ENCODE measurements around the gene SAMD3. TPM values are rescaled to one million over a fixed set of nuclear protein-coding genes. Genes with fewer than 3 reads are reported as not detected.

Gene SAMD3
- total and polyA plus RNA-seq, 2 of the 13 experiments (the other 11 are each of a cell fraction or from before 2014, with no cell fraction given), result not detected

DNA sequence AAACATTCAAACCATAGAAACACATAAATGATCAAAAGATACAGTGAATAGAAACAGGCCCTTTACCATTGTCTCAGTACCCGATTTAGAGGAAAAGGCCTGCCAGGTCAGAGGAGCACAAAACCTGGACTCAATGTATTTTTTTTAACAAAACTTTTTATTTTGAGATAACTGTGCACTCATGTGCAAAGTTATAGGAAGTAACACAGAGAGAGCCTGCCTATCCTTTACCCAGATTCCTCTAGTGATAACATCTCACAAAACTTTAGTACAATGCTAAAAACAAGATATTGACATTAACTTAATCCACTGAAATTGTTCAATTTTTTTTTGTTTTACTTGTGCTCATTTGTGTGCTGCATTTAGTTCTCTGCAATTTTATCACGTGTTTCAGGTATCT lies 36.8 kb upstream of the SAMD3 start:
- under 1% methylated on average over 2 of the region's 2 CpGs for WGBS (ENCODE audit: low lambda C conversion rate)
- TF ChIP-seq ZSCAN12 (CRISPR knock-in tag; IDR thresholded peaks at IDR 0.05) (no peak), RFXAP (CRISPR knock-in tag; IDR thresholded peaks at IDR 0.05; ENCODE audit: borderline replicate concordance) (no peak), ATAD3A (CRISPR knock-in tag; IDR thresholded peaks at IDR 0.05) (no peak), ZNF383 (CRISPR knock-in tag; IDR thresholded peaks at IDR 0.05; ENCODE audit: borderline replicate concordance) (no peak), ZNF446 (CRISPR knock-in tag; IDR thresholded peaks at IDR 0.05) (no peak), ZNF230 (CRISPR knock-in tag; IDR thresholded peaks at IDR 0.05) (no peak), ZNF562 (CRISPR knock-in tag; IDR thresholded peaks at IDR 0.05; ENCODE audit: borderline replicate concordance) (no peak), ZNF619 (CRISPR knock-in tag; IDR thresholded peaks at IDR 0.05) (no peak), NR2C2 (CRISPR knock-in tag; IDR thresholded peaks at IDR 0.05; ENCODE audit: borderline replicate concordance) (no peak), JARID2 (CRISPR knock-in tag; IDR thresholded peaks at IDR 0.05; ENCODE audit: insufficient replicate concordance) (no peak), KLF9 (CRISPR knock-in tag; IDR thresholded peaks at IDR 0.05; ENCODE audit: low read depth) (no peak)
- TF ChIP-seq, protein P1, sequence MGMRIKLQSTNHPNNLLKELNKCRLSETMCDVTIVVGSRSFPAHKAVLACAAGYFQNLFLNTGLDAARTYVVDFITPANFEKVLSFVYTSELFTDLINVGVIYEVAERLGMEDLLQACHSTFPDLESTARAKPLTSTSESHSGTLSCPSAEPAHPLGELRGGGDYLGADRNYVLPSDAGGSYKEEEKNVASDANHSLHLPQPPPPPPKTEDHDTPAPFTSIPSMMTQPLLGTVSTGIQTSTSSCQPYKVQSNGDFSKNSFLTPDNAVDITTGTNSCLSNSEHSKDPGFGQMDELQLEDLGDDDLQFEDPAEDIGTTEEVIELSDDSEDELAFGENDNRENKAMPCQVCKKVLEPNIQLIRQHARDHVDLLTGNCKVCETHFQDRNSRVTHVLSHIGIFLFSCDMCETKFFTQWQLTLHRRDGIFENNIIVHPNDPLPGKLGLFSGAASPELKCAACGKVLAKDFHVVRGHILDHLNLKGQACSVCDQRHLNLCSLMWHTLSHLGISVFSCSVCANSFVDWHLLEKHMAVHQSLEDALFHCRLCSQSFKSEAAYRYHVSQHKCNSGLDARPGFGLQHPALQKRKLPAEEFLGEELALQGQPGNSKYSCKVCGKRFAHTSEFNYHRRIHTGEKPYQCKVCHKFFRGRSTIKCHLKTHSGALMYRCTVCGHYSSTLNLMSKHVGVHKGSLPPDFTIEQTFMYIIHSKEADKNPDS (CRISPR knock-in tag; IDR thresholded peaks at IDR 0.05), result no peak
- TF ChIP-seq, protein P2, sequence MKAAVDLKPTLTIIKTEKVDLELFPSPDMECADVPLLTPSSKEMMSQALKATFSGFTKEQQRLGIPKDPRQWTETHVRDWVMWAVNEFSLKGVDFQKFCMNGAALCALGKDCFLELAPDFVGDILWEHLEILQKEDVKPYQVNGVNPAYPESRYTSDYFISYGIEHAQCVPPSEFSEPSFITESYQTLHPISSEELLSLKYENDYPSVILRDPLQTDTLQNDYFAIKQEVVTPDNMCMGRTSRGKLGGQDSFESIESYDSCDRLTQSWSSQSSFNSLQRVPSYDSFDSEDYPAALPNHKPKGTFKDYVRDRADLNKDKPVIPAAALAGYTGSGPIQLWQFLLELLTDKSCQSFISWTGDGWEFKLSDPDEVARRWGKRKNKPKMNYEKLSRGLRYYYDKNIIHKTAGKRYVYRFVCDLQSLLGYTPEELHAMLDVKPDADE (CRISPR knock-in tag; IDR thresholded peaks at IDR 0.05), result no peak
- TF ChIP-seq, protein P3, sequence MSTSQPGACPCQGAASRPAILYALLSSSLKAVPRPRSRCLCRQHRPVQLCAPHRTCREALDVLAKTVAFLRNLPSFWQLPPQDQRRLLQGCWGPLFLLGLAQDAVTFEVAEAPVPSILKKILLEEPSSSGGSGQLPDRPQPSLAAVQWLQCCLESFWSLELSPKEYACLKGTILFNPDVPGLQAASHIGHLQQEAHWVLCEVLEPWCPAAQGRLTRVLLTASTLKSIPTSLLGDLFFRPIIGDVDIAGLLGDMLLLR (CRISPR knock-in tag; IDR thresholded peaks at IDR 0.05), result no peak
- TF ChIP-seq, protein P4, sequence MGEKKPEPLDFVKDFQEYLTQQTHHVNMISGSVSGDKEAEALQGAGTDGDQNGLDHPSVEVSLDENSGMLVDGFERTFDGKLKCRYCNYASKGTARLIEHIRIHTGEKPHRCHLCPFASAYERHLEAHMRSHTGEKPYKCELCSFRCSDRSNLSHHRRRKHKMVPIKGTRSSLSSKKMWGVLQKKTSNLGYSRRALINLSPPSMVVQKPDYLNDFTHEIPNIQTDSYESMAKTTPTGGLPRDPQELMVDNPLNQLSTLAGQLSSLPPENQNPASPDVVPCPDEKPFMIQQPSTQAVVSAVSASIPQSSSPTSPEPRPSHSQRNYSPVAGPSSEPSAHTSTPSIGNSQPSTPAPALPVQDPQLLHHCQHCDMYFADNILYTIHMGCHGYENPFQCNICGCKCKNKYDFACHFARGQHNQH (CRISPR knock-in tag; IDR thresholded peaks at IDR 0.05), result no peak
- TF ChIP-seq, protein P5, sequence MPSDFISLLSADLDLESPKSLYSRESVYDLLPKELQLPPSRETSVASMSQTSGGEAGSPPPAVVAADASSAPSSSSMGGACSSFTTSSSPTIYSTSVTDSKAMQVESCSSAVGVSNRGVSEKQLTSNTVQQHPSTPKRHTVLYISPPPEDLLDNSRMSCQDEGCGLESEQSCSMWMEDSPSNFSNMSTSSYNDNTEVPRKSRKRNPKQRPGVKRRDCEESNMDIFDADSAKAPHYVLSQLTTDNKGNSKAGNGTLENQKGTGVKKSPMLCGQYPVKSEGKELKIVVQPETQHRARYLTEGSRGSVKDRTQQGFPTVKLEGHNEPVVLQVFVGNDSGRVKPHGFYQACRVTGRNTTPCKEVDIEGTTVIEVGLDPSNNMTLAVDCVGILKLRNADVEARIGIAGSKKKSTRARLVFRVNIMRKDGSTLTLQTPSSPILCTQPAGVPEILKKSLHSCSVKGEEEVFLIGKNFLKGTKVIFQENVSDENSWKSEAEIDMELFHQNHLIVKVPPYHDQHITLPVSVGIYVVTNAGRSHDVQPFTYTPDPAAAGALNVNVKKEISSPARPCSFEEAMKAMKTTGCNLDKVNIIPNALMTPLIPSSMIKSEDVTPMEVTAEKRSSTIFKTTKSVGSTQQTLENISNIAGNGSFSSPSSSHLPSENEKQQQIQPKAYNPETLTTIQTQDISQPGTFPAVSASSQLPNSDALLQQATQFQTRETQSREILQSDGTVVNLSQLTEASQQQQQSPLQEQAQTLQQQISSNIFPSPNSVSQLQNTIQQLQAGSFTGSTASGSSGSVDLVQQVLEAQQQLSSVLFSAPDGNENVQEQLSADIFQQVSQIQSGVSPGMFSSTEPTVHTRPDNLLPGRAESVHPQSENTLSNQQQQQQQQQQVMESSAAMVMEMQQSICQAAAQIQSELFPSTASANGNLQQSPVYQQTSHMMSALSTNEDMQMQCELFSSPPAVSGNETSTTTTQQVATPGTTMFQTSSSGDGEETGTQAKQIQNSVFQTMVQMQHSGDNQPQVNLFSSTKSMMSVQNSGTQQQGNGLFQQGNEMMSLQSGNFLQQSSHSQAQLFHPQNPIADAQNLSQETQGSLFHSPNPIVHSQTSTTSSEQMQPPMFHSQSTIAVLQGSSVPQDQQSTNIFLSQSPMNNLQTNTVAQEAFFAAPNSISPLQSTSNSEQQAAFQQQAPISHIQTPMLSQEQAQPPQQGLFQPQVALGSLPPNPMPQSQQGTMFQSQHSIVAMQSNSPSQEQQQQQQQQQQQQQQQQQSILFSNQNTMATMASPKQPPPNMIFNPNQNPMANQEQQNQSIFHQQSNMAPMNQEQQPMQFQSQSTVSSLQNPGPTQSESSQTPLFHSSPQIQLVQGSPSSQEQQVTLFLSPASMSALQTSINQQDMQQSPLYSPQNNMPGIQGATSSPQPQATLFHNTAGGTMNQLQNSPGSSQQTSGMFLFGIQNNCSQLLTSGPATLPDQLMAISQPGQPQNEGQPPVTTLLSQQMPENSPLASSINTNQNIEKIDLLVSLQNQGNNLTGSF (CRISPR knock-in tag; IDR thresholded peaks at IDR 0.05), result no peak

More for the DNA sequence above, 36.8 kb upstream of the SAMD3 start:
- ATAC-seq (no peak), DNase-seq (ENCODE audit: low spot score) (no peak), FAIRE-seq (no peak)
- BruUV-seq (replicated peaks), result no TSS peak
- in situ Hi-C loops (cut with HindIII; ENCODE audit: extremely low pct_ligation_motif_present, low pct_unique_long_range_greater_than_20kb) (no loop called here), intact Hi-C loops (cut with micrococcal nuclease; ENCODE audit: unreplicated experiment) (no loop called here)
- no peaks in the 10 kb centered on the region for H3K79me2 ChIP-seq (ENCODE audit: insufficient read depth, low read length)
- no peaks in the 10 kb centered on the region; a peak in 1 of 5 replicates for H3K27me3 ChIP-seq (ENCODE audit: control insufficient read depth in 1 of 2, insufficient read depth in 2 of 2, low read length in 2 of 2)
- no peak overlapping the region for H3K4me3 ChIP-seq (replicated peaks in 1 of 3; ENCODE audit: insufficient read depth in 1 of 3, low read depth in 2 of 3, low read length in 3 of 3)
- H2AFZ ChIP-seq (ENCODE audit: low read length), result no peak overlapping the region
- H4K20me1 ChIP-seq (ENCODE audit: insufficient read depth, low read length), result no peaks in the 10 kb centered on the region
- ChIA-PET CTCF (ENCODE audit: low intra/inter-chr PET ratio, low total read pairs) (no interaction called here), POLR2A (no interaction called here)
- no peaks in the 10 kb centered on the region for H3K36me3 ChIP-seq (replicated peaks in 1 of 2; ENCODE audit: control insufficient read depth in 1 of 2, insufficient read depth in 2 of 2, low read length in 2 of 2)
- H3K4me1 ChIP-seq (ENCODE audit: insufficient read depth, low read length), result no peaks in the 10 kb centered on the region
- H3K9ac ChIP-seq (ENCODE audit: insufficient read depth, low read depth, low read length), result no peak overlapping the region
- peaks cover 18% of the 10 kb centered on the region for H3K9me3 ChIP-seq (ENCODE audit: low read length)
- H3K4me2 ChIP-seq (ENCODE audit: low read depth, low read length), result no peak overlapping the region
- no peak overlapping the region for H3K27ac ChIP-seq (ENCODE audit: extremely low read length, insufficient read depth, low read length)
